Right ventricle myocardium superior (tissue), 1 donor: Measurements from ENCODE around the gene NPHP4. TPM values are rescaled to one million over a fixed set of nuclear protein-coding genes. Genes with fewer than 3 reads are reported as not detected.

Experiments
- ATAC-seq: fragments of 200-7000 bp; cut with Tn5 transposase; one replicate; pipeline ENCODE4 v1.9.1; 2020; ENCODE audit warnings: mild to moderate bottlenecking; ENCODE audit not compliant: poor library complexity
- DNase-seq: peaks from one replicate; pipeline ENCODE4 v3.0.0-alpha.2; 2020
- intact Hi-C: fragments of 100-400 bp; cut with DNase I; formaldehyde crosslinking; loops from one replicate; pipeline ENCODE4 v1.11.2; 2022
- total RNA-seq: library from RNA; stranded (reverse); fragmentation: NEBNext Ultra II Directional; extraction: Animal tissue kit (Norgen Biotek cat#: 25700); gene quantifications from one replicate; pipeline ENCODE4 v1.2.1, GENCODE V29; 2021
- donor health status: DM: no; HTN: yes; CAD: no; lungs with severe emphysema.

The NPHP4 gene
- total RNA-seq, 1 donor from 2014 or later = 4.3 TPM

DNA sequence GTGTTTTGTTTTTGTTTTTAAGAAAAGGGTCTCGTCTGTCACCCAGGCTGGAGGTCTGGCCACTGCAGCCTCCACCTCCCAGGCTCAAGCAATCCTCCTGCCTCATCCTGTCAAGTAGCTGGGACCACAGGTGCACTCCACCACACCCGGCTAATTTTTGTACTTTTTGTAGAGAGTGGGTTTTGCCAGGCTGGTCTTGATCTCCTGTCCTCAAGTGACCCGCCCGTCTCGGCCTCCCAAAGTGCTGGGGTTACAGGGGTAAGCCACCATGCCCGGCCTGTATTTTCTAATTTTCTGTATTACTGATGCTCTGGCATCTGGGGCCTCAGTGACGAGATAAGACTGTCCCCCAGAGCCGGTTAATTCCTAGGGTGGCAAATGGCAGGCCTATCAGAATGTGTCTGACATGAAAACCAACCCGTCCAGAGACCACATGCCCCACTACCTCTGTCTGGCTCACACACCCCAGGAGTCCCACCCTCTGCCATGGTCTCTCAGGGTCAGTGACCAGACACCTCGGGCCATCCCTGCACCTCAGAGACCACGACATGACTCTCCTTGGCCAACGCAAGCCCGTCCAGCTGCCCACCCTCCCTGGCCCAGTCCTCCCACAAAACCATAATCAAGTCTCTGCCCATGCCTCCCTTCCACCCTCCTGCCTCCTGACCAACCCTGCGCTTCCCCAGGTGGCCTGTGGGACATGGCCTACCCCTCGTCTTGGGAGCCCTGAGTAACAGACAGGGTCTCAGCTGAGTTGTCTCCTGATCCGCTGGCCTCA is 12.5 kb downstream of the NPHP4 start:
- DNase-seq = no peak
- intact Hi-C loops = loop anchor here (5.0 kb wide), 1 partner anchor 467 kb away; no protein-coding TSS in a partner anchor
- no peak for ATAC-seq

DNA sequence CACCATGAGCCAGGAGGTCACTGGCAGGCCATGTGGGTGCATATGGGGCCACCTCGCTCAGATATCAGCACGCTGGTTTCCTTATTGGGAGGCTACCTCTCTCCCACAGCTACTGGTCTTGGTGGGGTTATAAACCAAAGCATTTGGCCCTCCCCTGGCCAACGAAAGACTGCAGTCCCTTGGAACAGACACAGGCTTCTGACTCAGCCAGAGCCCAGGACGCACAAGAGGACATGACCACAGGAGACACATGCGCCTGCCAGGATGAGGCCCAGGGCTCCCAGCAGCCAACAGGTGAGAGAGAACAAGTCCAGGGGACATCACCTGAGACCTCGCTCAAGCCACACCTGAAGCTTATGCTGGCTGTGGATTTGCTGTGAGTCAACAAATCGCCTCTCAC is 13.8 kb downstream of the NPHP4 start:
- DNase-seq = no peak
- no peak for ATAC-seq
- intact Hi-C loops = loop anchor here (5.0 kb wide), 1 partner anchor 466 kb away; no protein-coding TSS in a partner anchor

DNA sequence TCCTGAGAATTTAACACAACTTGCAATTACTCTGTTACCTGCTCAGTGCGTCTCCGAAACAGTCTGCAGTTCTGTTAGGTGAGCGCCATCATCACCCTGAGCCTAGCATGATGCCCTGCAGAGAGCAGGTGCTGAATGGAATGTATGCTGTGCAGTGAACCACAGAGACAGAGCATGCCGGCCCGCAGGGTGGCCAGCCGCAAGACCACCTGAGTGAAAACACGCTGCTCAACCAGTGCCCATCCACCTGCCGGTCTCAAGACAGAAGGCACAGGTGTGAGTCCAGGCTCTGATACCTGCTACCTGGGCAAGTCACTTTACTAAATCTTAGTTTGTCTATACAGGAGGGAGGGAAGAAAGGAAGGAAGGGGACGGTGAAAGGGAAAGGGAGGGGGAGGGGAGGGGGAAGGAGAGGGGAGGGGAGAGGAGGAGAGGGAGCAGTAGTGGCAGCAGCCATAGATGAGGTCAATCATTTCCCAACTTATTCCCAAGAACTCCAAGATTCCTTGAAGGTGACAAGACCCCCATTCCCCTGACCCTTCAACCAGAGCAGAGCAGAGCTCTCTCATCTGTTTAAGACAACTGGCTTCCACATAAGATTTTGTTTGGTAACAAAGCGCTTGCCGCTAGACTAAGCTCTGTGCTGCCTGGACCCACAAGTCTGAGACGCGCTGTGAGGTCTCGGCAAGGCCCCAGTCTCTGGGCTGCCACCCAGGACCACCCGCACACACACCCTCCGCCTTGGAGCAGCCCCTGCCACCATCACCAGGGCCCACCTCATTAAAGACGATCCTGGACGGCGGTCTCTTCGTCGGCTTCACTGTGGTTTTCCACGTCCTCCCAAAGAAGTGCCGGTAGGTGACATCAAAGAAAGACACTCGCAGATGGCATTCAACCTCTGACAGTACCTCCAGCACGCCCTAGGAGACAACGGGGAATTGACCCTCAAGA is 14.5 kb downstream of the NPHP4 start:
- intact Hi-C loops = loop anchor here (5.0 kb wide), 1 partner anchor 465 kb away; no protein-coding TSS in a partner anchor
- ATAC-seq = no peak
- DNase-seq = no peak

DNA sequence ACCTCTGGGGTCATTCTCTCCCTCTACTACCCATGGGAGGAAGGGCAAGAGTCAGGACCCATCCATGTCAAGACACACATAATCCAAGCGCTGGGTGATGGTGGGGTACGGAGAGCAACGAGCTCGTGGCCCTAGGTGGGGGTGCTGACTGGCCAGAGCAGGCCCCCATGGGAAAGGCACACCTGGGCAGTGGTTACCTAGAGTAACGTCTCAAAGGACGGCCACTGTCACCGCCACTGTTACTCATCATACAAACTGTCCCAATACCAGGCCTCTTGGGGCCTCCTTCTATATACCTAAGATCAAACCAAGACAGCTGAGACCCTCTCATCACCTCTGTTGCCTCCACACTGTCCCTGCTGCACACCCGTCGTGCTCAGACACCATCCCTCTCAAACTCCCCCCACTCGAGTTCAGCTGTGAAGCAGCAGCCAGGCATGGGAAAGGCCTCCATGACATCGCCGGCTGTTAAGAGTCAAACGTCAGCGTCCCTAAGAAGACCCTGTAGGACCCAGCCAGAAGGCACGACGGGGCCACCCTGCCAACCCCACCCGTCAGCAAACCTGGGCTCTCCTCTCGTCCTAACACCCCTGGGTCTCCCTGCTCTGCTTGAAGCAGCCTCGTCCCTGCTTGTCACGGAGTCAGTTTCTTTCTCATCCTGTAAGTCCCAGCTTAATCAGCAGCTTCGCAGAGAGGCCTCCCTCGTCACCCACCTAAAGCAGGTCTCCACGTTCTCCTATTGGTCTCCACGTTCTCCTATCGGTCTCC is 15.3 kb downstream of the NPHP4 start:
- DNase-seq = no peak

DNA sequence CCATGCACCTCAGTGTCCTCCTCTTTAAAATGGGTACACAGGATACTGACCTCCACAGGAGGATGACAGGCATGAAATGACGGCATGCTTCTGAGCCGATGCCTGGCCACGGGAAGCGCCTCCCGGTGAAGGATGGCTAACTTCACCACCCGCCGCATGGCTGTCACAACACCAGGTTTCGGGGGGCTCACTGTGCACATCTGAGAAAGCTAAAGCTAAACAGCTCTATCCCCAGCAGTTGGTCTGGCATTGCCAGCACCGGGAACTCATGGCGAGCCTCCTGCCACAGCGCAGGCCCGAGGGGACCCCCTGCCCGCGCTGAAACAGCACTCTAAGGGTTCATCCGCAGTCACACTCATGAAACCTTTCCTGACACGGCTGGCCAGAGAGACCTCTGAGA is 16.0 kb downstream of the NPHP4 start:
- ATAC-seq (no peak), DNase-seq (no peak)
- intact Hi-C loops = loop anchor here (5.0 kb wide), 1 partner anchor 464 kb away; no protein-coding TSS in a partner anchor

More for the DNA sequence above, 15.3 kb downstream of the NPHP4 start:
- intact Hi-C loops = loop anchor here (5.0 kb wide), 1 partner anchor 465 kb away; no protein-coding TSS in a partner anchor
- no peak for ATAC-seq

DNA sequence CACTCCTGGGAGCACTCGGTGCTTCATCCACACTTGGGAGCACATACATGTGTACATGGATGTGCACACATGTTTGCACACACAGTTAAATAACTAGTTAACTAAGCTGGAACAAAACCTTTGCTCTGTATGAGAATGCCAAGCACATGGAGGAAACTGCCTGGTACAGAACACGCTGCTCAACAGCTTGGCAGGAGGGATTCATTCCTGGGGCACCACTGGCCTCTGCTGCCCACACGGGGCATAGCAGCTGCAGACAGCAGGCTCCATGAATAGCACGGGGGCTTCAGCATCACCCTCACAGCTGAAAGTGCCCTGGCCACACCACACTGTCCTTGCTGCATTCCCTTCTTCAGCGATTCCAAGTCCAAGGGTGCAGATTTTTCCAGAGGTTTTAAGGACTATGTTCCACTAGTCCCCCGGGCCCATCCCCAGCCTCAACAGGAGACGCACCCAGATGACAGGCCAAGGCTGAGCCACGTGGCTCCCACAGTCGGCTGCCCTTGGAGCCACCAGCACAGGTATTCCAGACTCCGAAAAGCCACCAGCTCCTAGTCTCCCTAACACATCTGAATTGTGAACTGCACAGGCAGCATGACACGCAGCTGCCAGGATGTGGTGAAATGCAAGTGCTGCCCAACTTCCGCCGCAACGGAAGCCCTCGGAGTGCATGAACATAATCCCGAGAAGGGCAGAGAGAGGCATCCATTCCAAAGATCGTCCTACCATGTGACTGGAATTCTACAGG is 16.9 kb downstream of the NPHP4 start:
- DNase-seq (no peak), ATAC-seq (peak; percentile 92)
- intact Hi-C loops = loop anchor here (5.0 kb wide), 1 partner anchor 463 kb away; no protein-coding TSS in a partner anchor

DNA sequence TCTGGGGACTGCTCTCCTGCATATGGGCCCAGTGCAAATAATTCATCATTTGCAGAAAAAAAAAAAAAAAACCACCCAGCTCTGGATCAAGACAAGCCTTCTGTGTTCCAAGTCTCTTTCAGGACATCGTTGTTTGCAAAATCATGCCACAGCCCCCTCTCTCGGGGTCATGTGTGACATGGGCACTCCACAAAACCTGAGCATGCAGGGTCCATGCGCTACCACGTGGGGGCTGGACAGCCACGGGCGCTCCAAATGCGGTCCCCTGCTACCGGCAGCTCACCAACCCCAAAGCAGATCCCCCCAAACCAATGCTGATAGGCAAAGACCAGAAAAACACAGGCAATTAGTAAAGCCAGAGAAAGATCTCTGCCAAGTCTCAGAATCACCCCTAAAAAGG is 17.6 kb downstream of the NPHP4 start:
- ATAC-seq (no peak), DNase-seq (no peak)
- intact Hi-C loops = loop anchor here (5.0 kb wide), 1 partner anchor 462 kb away; no protein-coding TSS in a partner anchor

DNA sequence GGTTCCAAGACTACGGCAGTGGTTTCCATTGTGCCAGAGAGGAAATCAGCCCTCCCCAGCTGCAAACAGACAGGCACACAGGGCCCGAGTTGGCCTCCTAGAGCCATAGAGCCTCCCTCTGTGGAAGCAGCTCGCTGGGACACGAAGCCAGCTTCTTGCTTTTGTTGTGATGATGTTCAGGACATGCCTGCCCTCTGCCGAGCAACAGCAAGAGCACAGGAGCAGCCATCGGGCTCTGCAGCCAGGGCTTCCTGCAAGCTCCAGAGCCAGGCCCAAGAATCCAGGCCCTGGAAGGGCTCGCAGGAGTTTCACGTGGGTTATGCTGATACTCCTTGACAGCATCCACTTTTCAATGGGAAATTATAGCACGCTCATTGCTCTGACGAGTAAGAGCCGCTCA is 18.5 kb downstream of the NPHP4 start:
- ATAC-seq = no peak
- intact Hi-C loops = no loop called here
- DNase-seq = no peak

DNA sequence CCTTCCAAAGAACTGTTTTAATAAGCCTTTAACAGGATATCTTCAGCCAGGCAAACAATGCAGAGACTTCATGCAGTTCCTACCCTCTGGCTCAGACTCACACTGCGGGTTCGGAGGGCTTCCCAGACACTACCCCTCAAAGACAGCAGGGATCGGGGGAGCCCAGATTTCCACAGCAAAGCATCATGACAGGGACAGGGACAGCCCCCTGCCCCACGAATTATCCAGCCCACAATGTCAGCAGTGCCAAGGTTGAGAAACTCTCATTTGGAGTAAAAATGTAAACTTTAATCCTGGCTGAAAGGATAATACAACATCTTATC is 20.1 kb downstream of the NPHP4 start:
- ATAC-seq = no peak
- intact Hi-C loops = no loop called here
- DNase-seq = no peak

DNA sequence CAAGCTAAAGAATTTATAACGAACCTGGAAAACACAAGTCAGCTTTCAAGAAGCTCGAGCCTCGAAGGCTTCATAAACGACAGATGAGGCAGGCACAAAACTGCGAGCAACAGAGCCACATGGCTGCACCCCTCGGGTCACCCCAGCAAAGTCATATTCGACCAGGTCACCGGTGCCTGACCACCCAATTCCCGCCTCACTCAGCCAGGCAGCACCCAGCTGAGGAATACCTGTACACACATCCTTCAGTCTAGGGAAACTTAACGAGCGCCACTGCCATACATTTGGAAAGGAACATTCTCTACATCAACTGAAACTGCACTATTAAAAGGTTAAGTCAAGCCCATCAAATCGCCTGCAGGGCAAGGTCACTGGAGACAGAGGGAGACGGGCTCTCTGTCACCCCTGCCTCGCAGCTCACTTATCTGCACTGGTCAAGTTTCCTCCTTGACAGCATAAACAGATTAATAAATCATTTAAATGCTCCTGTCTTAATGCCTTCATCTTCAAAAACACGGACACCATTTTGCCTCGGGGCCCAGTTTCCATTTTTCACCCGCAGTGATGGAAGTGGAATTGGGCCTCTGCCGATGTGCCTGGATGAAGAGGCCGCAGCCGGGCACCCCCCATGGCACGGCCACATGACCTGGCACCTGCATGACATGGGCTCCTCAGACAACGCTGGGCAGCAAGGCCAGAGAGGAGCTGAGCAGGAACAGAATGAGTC is 20.6 kb downstream of the NPHP4 start:
- DNase-seq (no peak), ATAC-seq (no peak)
- intact Hi-C loops = no loop called here

DNA sequence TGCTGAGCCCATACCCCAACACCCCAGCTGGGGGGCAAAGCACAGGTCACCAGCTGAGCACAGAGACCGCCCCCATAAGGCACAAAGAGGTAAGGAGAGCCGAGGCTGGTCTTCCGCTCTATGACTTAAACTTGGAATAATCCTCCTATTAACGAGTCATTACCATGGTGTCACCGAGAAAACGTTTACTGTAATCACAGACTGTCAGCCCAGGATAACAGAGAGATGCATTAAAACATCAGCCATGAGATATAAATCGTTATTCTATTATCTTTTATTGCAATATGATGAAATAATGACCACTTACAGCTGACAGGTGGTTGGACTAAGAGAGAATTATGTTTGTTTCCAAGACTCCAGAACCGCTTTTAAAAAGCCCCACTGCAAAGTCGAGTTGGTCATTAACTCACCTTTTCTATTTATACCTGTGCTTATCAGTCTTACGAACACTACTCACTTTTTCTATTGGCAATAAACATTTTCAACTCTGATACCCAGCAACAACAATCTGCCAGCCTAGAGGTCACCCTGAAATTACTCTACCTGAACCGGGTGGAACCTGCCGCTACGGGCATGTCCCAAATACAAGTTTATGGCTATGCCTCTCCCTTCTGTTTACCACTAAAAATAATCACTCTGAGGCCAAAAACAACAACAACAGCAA is 21.5 kb downstream of the NPHP4 start:
- intact Hi-C loops = no loop called here
- no peak for DNase-seq
- ATAC-seq = no peak

DNA sequence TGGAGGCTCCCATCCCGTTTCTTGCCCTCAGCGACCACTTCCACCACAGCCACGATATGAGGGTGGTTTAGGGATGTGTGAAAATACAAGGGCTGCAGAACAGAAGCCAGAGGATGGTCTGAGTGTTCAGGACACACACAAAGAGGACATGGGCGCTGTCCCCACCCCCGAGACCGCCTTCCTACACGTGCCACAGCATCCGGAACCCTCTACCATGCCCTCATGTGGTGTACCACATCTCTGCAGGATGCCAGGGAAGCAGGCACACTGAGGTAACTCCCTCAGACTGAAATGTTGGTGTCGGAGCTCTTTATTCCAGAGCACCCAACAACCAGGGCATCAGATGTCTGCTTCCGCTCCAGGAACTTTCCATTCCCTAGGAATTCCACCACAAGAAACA is 23.1 kb downstream of the NPHP4 start:
- DNase-seq = no peak
- no peak for ATAC-seq
- intact Hi-C loops = no loop called here

DNA sequence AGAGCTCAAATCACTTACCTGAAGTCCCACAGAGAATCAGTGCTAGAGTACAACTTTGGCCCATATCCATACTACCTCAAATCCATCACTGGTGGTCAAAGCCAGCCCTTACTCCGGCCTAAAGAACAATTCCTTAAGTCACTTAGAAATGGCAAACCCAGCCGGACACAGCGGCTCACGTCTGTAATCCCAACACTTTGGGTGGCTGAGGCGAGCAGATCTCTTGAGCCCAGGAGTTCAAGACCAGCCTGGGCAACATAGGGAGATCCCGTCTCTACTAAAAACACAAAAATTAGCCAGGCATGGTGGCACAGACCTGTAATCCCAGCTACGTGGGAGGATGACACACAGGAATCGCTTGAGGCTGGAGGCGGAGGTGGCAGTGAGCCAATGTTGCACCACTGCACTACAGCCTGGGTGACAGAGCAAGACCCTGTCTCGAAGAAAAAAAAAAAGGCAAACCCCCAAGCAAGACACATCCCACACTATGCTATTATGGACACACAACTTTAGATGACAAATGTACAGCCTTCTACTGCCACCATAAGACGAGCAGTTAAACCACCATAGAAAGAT is 24.0 kb downstream of the NPHP4 start:
- intact Hi-C loops = no loop called here
- ATAC-seq (no peak), DNase-seq (no peak)

DNA sequence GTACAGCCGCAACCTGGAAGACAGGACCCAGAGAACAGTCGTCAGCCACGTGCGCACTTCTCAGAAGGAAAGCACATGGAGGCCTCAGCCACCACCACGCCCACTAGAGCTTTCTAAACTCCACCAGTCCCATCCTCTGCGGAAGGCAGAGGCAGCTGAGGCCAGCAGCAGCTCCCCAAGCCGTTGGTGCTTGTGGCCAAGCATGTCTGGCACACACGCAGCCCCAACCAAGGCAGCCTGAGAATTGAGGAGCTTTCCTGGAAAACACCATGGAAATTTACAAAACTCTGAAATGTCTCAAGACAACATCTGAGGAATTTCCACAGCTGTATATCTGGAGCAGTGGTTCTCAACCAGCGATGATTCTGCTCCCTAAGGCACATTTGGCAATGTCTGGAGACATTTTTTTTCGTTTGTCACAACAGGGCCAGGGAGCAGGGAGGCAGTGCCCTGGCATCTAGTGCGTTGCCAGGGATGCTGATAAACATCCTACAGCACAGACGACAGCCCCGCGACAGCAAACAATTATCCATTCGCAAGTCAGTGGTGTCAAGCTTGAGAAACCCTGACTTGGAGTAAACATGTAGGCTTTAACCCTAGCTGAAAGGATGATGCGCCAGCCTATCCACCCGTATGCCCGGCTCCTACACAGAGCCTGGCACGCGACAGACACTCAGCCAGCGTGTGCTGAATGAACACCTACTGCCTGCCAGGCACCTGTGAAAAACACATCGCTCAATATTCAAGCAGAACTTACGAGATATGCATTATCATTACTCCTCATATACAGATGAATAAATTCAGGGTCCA is 24.7 kb downstream of the NPHP4 start:
- peak; percentile 84 for ATAC-seq
- peak; percentile 73 for DNase-seq

DNA sequence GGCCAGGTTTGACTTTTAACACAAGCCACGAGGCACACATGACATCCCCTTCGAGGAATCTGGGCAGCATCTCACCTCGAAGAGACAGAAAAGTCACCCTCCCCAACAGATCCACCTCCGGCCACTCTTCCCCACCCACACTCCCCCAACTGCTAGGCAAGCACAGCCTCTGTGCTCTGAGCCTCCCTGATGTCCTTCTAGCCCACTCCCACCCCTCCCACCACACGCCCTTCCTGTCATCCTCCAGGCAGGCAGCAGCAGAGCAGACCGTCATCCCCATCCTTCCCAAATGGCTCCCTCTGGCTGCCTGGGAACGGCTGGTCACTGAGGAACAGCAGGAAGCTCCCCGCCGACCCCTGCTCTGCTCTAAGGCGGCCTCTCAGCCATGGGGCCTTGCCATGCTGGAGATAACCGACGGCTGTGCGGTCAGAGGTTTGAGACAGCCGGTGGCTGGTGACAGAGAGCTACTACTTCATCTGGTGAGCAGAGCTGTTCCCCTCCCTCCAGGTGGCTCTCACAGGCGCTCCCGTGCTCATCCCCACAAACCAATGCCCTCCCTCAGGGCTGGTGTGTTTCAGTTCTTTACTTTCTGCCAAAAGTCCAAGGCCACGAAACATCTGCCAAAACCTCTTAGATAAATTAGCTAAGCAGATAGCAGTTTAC is 25.6 kb downstream of the NPHP4 start:
- DNase-seq (no peak), ATAC-seq (peak; percentile 21)
- intact Hi-C loops = no loop called here

More for the DNA sequence above, 24.7 kb downstream of the NPHP4 start:
- intact Hi-C loops = no loop called here
